Cardiac muscle cell (in vitro differentiated cells and primary cell): ENCODE data around the gene TMEM89. TPM values are rescaled to one million over a fixed set of nuclear protein-coding genes. Genes with fewer than 3 reads are reported as not detected.

Experiments
- DNase-seq, 2 donors: peaks; one replicate each; pipeline versions ENCODE4 v3.0.0 to v3.0.0-alpha.2; 2010 to 2017; ENCODE audit warnings: low read depth in 1 of 2, low spot score in 1 of 2
- H3K27ac ChIP-seq: fragments of 200-600 bp; sonication (generic); 2 replicates; pipeline ENCODE4 v1.5.1; 2016
- H3K27me3 ChIP-seq: fragments of 200-600 bp; sonication (generic); 2 replicates; pipeline ENCODE4 v1.6.0; 2016; ENCODE audit warnings: control low read depth
- H3K36me3 ChIP-seq: fragments of 200-600 bp; sonication (generic); 2 replicates; pipeline ENCODE4 v1.5.1; 2016; ENCODE audit warnings: control low read depth
- H3K4me1 ChIP-seq: fragments of 200-600 bp; sonication (generic); 2 replicates; pipeline ENCODE4 v1.8.1; 2017; ENCODE audit warnings: low read depth, mild to moderate bottlenecking, mixed run types
- H3K4me3 ChIP-seq: fragments of 200-600 bp; sonication (generic); 2 replicates; pipeline ENCODE4 v1.5.1; 2016; ENCODE audit warnings: mild to moderate bottlenecking
- H3K9me3 ChIP-seq: fragments of 200-600 bp; sonication (generic); 2 replicates; pipeline ENCODE4 v1.5.1; 2017; ENCODE audit warnings: low read depth, mild to moderate bottlenecking, control low read depth
- CTCF ChIP-seq: IDR thresholded peaks from 2 replicates; pipeline ENCODE4 v1.5.1; 2012; ENCODE audit warnings: low read depth, mild to moderate bottlenecking, low read length
- polyA plus RNA-seq: library from polyadenylated mRNA; unstranded; fragments of >200 nt; fragmentation: Nextera tagmentation; extraction: Ambion mirVana; gene quantifications from 2 replicates; pipeline ENCODE4 v1.2.1, GENCODE V29; 2016
- total RNA-seq: library from RNA; depleted of rRNA; stranded (reverse); fragments of >200 nt; gene quantifications from 2 replicates; pipeline ENCODE4 v1.2.3, GENCODE V29; 2016

Gene TMEM89
- total and polyA plus RNA-seq, 2 experiments from 2014 or later: 0.59 TPM; not detected in 1

GRCh38 chr3:48656061-48656840 is 34.7 kb upstream of the TMEM89 start:
- Histone ChIP-seq H3K36me3 (no peaks in the 10 kb centered on the region), H3K4me1 (no peaks in the 10 kb centered on the region), H3K4me3 (peak overlapping the region; percentile 29), H3K9me3 (no peaks in the 10 kb centered on the region), H3K27ac (no peak overlapping the region), H3K27me3 (no peaks in the 10 kb centered on the region)
- DNase-seq: peak; percentile 85 to 88
- peak; percentile 53 for TF ChIP-seq CTCF

- peak overlapping the region; percentile 29 for H3K4me3 ChIP-seq
- H3K4me1 ChIP-seq: no peaks in the 10 kb centered on the region
- H3K36me3 ChIP-seq: no peaks in the 10 kb centered on the region
- H3K9me3 ChIP-seq: no peaks in the 10 kb centered on the region
- H3K27me3 ChIP-seq: no peaks in the 10 kb centered on the region
- H3K27ac ChIP-seq: no peak overlapping the region
- no peak for DNase-seq
- no peak for TF ChIP-seq CTCF
Measured at GRCh38 chr3:48655606-48656005, 34.0 kb upstream of the TMEM89 start.

GRCh38 chr3:48655063-48655462 is 33.5 kb upstream of the TMEM89 start:
- Histone ChIP-seq H3K36me3 (no peaks in the 10 kb centered on the region), H3K27me3 (no peaks in the 10 kb centered on the region), H3K27ac (no peak overlapping the region), H3K4me1 (no peaks in the 10 kb centered on the region), H3K4me3 (no peak overlapping the region), H3K9me3 (no peaks in the 10 kb centered on the region)
- no peak for DNase-seq
- TF ChIP-seq CTCF: no peak

GRCh38 chr3:48652923-48653715 is 31.6 kb upstream of the TMEM89 start:
- no peaks in the 10 kb centered on the region for H3K36me3 ChIP-seq
- no peak overlapping the region for H3K27ac ChIP-seq
- no peak for TF ChIP-seq CTCF
- no peaks in the 10 kb centered on the region for H3K4me1 ChIP-seq
- no peaks in the 10 kb centered on the region for H3K9me3 ChIP-seq
- DNase-seq: no peak
- H3K27me3 ChIP-seq: no peaks in the 10 kb centered on the region
- no peak overlapping the region for H3K4me3 ChIP-seq

- H3K27me3 ChIP-seq: no peaks in the 10 kb centered on the region
- no peak for TF ChIP-seq CTCF
- H3K9me3 ChIP-seq: no peaks in the 10 kb centered on the region
- no peaks in the 10 kb centered on the region for H3K36me3 ChIP-seq
- H3K4me3 ChIP-seq: no peak overlapping the region
- no peak for DNase-seq
- no peaks in the 10 kb centered on the region for H3K4me1 ChIP-seq
- no peak overlapping the region for H3K27ac ChIP-seq
Measured at GRCh38 chr3:48651771-48652170, 30.2 kb upstream of the TMEM89 start.
